Breast epithelium (tissue), 4 donors: Measurements from ENCODE around the gene CACNA1E. TPM values are rescaled to one million over a fixed set of nuclear protein-coding genes. Genes with fewer than 3 reads are reported as not detected.

Experiments
- DNase-seq, 2 donors: peaks; one replicate each; pipeline ENCODE4 v3.0.0-alpha.2; 2019; ENCODE audit warnings: low spot score in 2 of 2
- H3K27ac ChIP-seq, 2 donors: fragments of 200-600 bp; sonication (generic) in 1 of 2; one replicate each; pipeline ENCODE4 v1.5.1; 2016 to 2019; ENCODE audit warnings: mild to moderate bottlenecking in 1 of 2
- H3K27me3 ChIP-seq, 2 donors: fragments of 200-600 bp; sonication (generic) in 1 of 2; one replicate each; pipeline versions ENCODE4 v1.5.1 to v1.6.0; 2017 to 2019; ENCODE audit warnings: control low read depth in 1 of 2, mild to moderate bottlenecking in 1 of 2
- H3K36me3 ChIP-seq: fragments of 200-600 bp; one replicate; pipeline ENCODE4 v1.5.1; 2019
- H3K4me1 ChIP-seq, 2 donors: fragments of 200-600 bp; sonication (generic); one replicate each; pipeline ENCODE4 v1.5.1; 2016 to 2019; ENCODE audit warnings: control low read depth in 1 of 2
- H3K4me3 ChIP-seq, 3 donors: fragments of 200-600 bp; sonication (generic); 1 replicate in 2 of 3; 2 replicates in 1 of 3; pipeline ENCODE4 v1.5.1; 2016 to 2019; ENCODE audit warnings: mild to moderate bottlenecking in 3 of 3, moderate library complexity in 2 of 3
- H3K9me3 ChIP-seq, 2 donors: fragments of 200-600 bp; sonication (generic) in 1 of 2; one replicate each; pipeline ENCODE4 v1.5.1; 2016 to 2019; ENCODE audit warnings: control low read depth in 1 of 2
- CTCF ChIP-seq, 3 donors: fragments of 450-650 bp; IDR thresholded peaks; one replicate each; pipeline ENCODE4 v1.5.1; 2016 to 2017; ENCODE audit warnings: antibody characterized with exemption in 3 of 3, mild to moderate bottlenecking in 3 of 3, moderate library complexity in 3 of 3
- POLR2A ChIP-seq: fragments of 450-650 bp; IDR thresholded peaks from one replicate; pipeline ENCODE4 v1.6.1; 2016; ENCODE audit warnings: antibody characterized with exemption, mild to moderate bottlenecking, moderate library complexity
- POLR2AphosphoS5 ChIP-seq, 3 donors: sonication (generic); formaldehyde crosslinking; IDR thresholded peaks; one replicate each; pipeline ENCODE4 v1.6.1; 2017; ENCODE audit warnings: antibody characterized with exemption in 3 of 3
- intact Hi-C: fragments of 100-400 bp; cut with DNase I; formaldehyde crosslinking; loops from one replicate; pipeline ENCODE4 v1.15.1; 2023; ENCODE audit warnings: low total_unique reads
- total RNA-seq, 3 donors: library from RNA; depleted of rRNA; stranded (reverse); fragments of >200 nt; gene quantifications; one replicate each; pipeline ENCODE4 v1.1.0, GENCODE V29; 2016

CACNA1E gene
- total RNA-seq, 3 donors from 2014 or later: under 0.01 TPM; not detected in 2

GRCh38 chr1:181732218-181732990 lies 249.1 kb downstream of the CACNA1E start:
- Histone ChIP-seq H3K9me3 (no peaks in the 10 kb centered on the region), H3K4me3 (no peak overlapping the region), H3K4me1 (no peaks in the 10 kb centered on the region), H3K27ac (no peak overlapping the region), H3K36me3 (no peaks in the 10 kb centered on the region), H3K27me3 (no peaks in the 10 kb centered on the region)
- no peak for DNase-seq
- TF ChIP-seq CTCF (IDR thresholded peaks at IDR 0.05) (no peak), POLR2AphosphoS5 (IDR thresholded peaks at IDR 0.05) (no peak), POLR2A (no peak)
- intact Hi-C loops: no loop called here

GRCh38 chr1:181733486-181733885 lies 250.2 kb downstream of the CACNA1E start:
- DNase-seq: no peak
- no peak overlapping the region for H3K4me3 ChIP-seq
- no peaks in the 10 kb centered on the region for H3K4me1 ChIP-seq
- no peak overlapping the region for H3K27ac ChIP-seq
- H3K27me3 ChIP-seq: no peaks in the 10 kb centered on the region
- no peaks in the 10 kb centered on the region for H3K9me3 ChIP-seq
- intact Hi-C loops: no loop called here
- no peaks in the 10 kb centered on the region for H3K36me3 ChIP-seq
- TF ChIP-seq POLR2A (no peak), CTCF (IDR thresholded peaks at IDR 0.05) (no peak), POLR2AphosphoS5 (IDR thresholded peaks at IDR 0.05) (no peak)

GRCh38 chr1:181737056-181737455 lies 253.7 kb downstream of the CACNA1E start:
- no peak for DNase-seq
- Histone ChIP-seq H3K4me1 (no peaks in the 10 kb centered on the region), H3K27ac (no peak overlapping the region), H3K9me3 (no peaks in the 10 kb centered on the region), H3K4me3 (no peak overlapping the region), H3K27me3 (no peaks in the 10 kb centered on the region), H3K36me3 (no peaks in the 10 kb centered on the region)
- TF ChIP-seq POLR2A (no peak), CTCF (IDR thresholded peaks at IDR 0.05) (no peak), POLR2AphosphoS5 (IDR thresholded peaks at IDR 0.05) (no peak)
- intact Hi-C loops: no loop called here

GRCh38 chr1:181739214-181739613 lies 255.9 kb downstream of the CACNA1E start:
- intact Hi-C loops: no loop called here
- no peak for DNase-seq
- Histone ChIP-seq H3K27ac (no peak overlapping the region), H3K27me3 (no peaks in the 10 kb centered on the region), H3K4me1 (no peaks in the 10 kb centered on the region), H3K36me3 (no peaks in the 10 kb centered on the region), H3K9me3 (no peaks in the 10 kb centered on the region), H3K4me3 (no peak overlapping the region)
- no peak for TF ChIP-seq POLR2A
- TF ChIP-seq POLR2AphosphoS5 (IDR thresholded peaks at IDR 0.05): no peak
- TF ChIP-seq CTCF (IDR thresholded peaks at IDR 0.05): no peak

GRCh38 chr1:181742426-181742825 lies 259.1 kb downstream of the CACNA1E start:
- no peaks in the 10 kb centered on the region for H3K4me1 ChIP-seq
- intact Hi-C loops: no loop called here
- no peak for TF ChIP-seq POLR2AphosphoS5 (IDR thresholded peaks at IDR 0.05)
- H3K27me3 ChIP-seq: no peaks in the 10 kb centered on the region
- H3K36me3 ChIP-seq: no peaks in the 10 kb centered on the region
- no peak overlapping the region for H3K4me3 ChIP-seq
- no peak overlapping the region for H3K27ac ChIP-seq
- H3K9me3 ChIP-seq: no peaks in the 10 kb centered on the region
- DNase-seq: no peak
